Fibroblast of skin of abdomen (primary cell): ENCODE data around the gene RFX3. TPM values are rescaled to one million over a fixed set of nuclear protein-coding genes. Genes with fewer than 3 reads are reported as not detected.

ENCODE experiments used
- DNase-seq: peaks from one replicate; pipeline ENCODE4 v3.0.0-alpha.2; 2013
- polyA plus RNA-seq, 2 experiments: library from polyadenylated mRNA; unstranded; fragments of 120-200 nt; gene quantifications; one replicate each; pipeline ENCODE4 v1.2.1, GENCODE V29; 2013; ENCODE audit not compliant: insufficient read length in 2 of 2

The RFX3 gene
- polyA plus RNA-seq (2013, experiment 1 of 2; ENCODE audit: insufficient read length), result 1.9 TPM
- 1.5 TPM for polyA plus RNA-seq (2013, experiment 2 of 2; ENCODE audit: insufficient read length)

DNA sequence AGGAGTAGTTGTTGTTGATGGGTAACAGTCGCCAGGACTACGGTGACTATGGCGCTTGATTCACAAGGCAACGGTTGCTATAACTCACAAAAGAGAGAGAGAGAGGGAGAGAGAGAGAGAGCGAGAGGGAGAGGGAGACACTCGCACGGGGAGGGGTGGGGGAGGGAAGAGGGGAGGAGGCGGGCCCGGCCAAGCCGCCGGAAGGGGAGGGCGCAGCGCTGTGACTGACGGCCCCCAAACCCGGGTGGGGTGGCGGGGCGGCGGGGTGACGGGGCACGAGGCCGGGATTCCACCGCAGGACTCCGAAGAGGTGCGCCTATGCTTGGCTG is at the start of gene RFX3:
RFX3 (minus strand) TSS at position 166 of the 329 bp plus-strand sequence. CDS start 130,413 bp downstream, outside the sequence.
- peak; percentile 97 for DNase-seq

DNA sequence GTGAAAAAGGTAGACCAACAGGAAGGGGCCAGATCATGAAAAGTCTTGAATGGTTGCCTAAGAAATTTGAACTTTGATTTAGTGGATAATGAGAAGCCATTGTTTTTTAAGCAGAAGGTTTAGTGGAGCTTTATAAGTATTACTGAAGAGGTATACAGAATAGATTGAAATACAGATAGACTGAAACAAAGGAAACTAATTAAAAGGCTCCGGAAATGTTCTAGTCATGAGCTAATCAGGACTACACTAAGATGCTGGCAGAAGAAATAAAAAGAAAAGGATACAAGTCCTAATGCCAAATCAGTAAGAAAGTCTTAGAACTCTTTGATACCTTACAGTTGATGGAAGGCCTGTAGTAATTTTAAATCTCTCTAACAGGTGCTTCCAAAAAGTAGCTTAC is 45.7 kb upstream of the RFX3 start:
- no peak for DNase-seq

DNA sequence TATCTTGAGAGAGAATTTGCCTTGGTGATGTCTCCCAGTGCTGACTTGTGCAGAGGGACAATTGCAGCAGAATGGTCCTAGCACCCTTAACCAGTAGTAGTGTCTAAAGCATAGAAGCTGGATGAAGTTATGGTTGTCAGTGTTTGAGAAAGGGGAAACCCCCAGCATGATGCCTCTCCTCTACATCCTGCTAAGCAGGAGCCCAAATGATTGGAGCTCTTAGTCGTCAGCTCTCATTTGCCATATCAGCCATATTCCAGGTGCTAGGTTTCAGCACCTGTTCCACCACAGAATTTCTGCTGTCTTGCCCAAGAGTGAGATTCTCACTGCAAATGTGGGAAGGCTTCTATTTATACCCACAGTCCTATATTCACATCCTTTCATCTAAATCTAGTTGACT is 43.7 kb upstream of the RFX3 start:
- no peak for DNase-seq

- DNase-seq, result no peak
Measured at GRCh38 chr9:3567988-3568387, 42.2 kb upstream of the RFX3 start.

DNA sequence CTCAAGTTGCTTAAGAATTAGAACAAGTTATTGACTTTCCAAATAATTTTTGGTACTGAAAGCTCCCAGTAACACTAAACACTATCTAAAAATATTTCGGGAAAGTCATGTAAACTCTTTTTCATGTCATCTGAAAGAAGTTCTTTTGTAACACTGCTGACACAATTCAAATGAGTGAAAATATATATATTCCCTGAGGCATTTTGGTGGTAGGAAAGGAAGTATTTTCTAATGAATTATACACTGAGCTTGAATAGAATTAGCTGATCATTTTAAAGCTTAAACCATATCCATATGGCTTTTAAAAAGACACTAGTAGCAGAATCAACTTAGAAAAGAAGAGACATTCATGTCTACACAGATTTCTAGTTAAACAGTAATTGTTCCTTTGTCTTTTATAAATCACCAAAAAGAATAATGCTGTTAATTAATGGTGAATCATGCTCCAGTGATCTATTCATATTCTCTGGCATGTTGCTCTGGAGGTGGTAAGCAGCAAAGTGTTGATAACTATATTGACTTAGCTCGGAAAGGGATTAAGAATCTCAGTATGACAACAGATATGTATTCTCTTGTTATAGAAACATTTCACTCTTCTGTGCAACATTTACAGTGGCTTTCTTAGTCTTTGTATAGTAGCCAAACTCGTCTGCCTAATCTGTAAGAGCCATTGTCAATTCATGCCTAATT is 27.4 kb upstream of the RFX3 start:
- DNase-seq, result peak; percentile 3

DNA sequence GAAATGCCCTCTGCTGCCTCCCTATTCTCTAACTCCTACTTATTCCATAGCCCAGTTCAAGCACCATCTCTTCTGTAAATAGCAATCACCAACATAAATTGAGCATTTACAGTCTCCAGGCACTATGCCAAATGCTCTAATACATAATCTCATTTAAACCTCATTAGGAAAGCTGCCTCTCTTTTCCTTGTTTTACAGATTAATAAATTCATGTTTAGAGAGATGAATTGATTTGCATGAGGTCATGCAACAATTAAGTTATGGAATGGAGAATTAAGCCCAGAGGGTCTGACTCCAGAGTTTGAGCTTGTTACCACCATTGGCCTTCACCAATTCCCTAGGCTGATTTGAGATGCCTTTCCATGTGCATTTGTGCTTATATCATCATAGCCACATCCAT is 23.4 kb upstream of the RFX3 start:
- no peak for DNase-seq

GRCh38 chr9:3548648-3549047 is 22.8 kb upstream of the RFX3 start:
- DNase-seq, result no peak

DNA sequence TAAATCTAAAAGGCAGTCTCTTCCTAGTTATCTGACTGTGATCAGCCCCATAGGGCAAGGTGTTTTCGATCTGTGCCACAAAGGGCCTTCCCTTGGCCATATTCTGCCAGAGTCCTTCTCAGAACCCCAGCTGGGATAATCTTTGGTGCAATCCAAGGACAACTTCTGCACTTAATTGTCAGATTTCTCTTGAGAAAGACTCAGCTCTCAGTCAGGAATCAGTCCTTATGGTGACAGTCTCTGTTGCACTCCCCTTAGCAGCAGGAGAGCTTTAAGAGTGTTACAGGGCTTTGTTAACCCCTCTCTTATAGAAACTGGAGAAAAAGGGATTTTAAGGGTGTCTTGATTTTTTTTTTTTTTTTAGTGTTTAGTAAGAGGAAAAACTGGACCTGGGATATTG is 15.4 kb upstream of the RFX3 start:
- DNase-seq, result no peak

GRCh38 chr9:3534614-3535404 is 9.0 kb upstream of the RFX3 start:
- no peak for DNase-seq

DNA sequence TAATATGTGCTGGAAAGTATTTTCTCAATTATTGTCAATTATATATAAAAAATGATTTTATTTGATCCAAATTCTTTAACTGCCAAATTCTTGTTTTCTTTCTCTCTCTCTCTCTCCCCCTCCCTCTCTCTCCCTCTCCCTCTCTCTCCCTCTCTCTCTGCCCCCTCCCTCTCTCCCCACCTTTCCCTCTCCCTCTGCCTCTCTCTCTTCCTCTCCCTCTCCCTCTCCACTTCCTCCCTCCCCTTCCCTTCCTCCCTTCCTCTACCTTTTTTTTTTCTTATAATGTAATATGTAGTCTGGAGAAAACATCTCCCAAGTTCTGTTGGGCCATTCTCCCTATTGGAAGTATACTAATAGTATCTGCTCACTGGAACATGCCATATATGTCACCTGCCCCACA is 6.4 kb upstream of the RFX3 start:
- DNase-seq, result no peak

DNA sequence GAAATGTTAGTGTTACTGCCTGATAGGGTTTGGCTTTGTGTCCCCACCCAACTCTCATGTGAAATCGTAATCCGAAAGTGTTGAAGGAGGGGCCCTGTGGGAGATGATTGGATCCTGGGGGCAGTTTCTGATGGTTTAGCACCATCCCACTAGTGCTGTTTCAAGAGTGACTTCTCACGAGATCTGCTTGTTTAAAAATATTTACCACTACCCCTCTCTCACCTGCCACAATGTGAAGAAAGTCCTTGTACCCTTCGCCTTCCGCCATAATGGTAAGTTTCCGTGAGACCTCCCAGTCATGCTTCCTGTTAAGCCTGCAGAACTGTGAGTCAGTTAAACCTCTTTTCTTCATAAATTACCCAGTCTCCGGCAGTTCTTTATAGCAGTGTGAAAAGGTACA is 2.6 kb upstream of the RFX3 start:
- DNase-seq, result no peak

- DNase-seq, result no peak
Measured at GRCh38 chr9:3526997-3527940, 1.5 kb upstream of the RFX3 start.

- peak; percentile 89 for DNase-seq
Measured at GRCh38 chr9:3526165-3526996, 580 bp upstream of the RFX3 start.

DNA sequence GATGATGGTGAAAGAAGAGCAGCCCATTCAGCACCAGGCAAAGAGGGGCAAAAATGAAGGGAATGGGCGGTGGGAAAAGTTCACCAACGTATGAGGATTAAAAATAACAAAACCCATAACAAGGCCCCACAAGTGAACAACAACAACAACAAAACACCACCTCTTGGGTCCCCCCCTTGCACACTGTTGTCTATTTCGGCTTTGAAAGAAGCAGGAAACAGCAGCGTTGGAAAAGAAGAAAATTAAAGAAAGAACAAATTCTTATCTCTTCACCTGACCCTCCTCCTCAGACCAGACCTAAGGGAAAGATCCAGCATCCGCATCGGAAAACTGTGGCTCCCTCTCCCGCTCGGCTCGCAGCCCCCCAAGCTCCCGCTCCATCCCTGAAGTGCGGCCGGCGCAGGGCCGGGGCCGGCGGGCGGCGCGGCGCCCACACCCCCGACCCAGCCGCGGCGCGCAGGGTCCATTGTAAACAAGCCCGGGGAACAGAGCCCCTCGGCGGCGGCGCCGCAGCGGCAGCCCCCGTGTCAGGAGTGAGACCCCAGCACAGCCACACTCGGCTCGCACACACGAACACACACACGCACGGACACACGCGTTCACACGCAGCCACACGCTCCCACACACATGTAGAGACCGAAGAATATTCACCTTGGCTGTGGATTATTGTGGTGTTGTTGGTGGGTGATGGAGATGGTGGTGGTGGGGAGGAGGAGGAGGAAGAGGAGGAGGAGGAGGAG is 535 bp downstream of the RFX3 start:
- no peak for DNase-seq

GRCh38 chr9:3521966-3522365 is 3.8 kb downstream of the RFX3 start:
- DNase-seq, result no peak

DNA sequence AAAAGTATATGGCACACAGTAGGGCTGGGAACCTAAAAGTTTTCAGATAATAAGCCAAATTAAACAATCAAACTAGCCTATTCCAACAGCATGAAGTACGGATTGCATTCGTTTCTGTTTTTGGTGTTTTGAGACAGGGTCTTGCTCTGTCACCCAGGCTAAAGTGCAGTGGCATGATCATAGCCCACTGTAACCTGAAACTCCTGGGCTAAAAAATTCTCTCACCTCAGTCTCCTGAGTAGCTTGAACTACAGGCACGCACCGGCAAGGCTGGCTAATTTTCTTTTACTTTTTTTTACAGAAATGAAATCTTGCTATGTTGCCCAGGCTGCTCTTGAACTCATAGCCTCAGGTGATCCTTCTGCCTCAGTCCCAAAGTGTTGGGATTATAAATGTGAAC is 5.2 kb downstream of the RFX3 start:
- no peak for DNase-seq

- DNase-seq, result no peak
Measured at GRCh38 chr9:3517377-3518048, 8.3 kb downstream of the RFX3 start.

GRCh38 chr9:3516667-3517330 is 9.0 kb downstream of the RFX3 start:
- no peak for DNase-seq

DNA sequence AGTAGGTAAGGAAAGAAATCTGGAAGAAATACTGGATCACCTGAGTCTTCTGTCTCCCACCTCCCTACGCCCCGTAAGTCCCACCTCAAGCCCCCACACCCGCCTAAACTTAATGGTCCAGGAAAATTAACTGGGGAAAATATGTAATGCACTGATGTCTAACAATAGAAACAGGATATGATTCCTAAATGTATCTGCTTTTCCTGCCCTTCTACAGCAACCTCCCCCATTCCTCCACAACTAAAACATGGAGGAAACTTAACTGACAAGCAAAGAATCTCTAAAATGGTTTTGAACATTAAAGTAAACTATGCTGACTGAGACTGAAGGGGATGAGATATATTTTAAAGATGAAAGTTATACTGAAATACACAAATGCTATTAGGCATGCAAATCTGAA is 10.4 kb downstream of the RFX3 start:
- DNase-seq, result no peak

DNA sequence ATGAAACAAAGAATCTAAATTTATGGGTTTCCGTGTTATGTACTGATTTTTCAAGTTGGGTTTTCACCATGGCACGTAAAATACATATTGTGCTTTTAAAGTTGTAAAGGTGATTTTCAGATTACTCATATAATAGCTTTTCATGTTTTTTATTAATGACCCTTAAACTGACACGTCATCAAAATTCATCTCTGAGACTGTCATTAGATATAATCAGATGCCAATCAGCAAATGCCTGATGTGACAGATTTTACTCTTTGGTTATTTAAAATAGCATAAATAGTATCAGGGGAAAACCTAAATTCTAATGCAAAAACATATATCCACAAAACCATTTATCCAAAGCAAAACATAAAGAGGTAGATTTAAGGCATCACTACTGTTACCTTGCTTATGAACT is 11.0 kb downstream of the RFX3 start:
- no peak for DNase-seq
